Adrenal gland (tissue), 12 donors: ENCODE measurements around the gene ASB6. TPM values are rescaled to one million over a fixed set of nuclear protein-coding genes. Genes with fewer than 3 reads are reported as not detected.

Source experiments
- DNase-seq, 7 donors: peaks; one replicate each; pipeline ENCODE4 v3.0.0-alpha.2; 2019 to 2020
- H3K27ac ChIP-seq, 5 donors: fragments of 200-600 bp; sonication (generic) in 4 of 5; 1 replicate in 3 of 5; 2 replicates in 2 of 5; pipeline versions ENCODE4 v1.5.1 to v1.8.0; 2016 to 2020; ENCODE audit warnings: mild to moderate bottlenecking in 1 of 5
- H3K27me3 ChIP-seq: fragments of 200-600 bp; 2 replicates; pipeline ENCODE4 v1.8.0; 2021
- H3K36me3 ChIP-seq, 2 donors: fragments of 200-600 bp; replicated peaks in 1 of 2; 1 replicate in 1 of 2; 2 replicates in 1 of 2; pipeline versions ENCODE4 v1.5.1 to v1.8.0; 2018 to 2022
- H3K4me1 ChIP-seq, 2 donors: fragments of 200-600 bp; replicated peaks in 1 of 2; 1 replicate in 1 of 2; 2 replicates in 1 of 2; pipeline versions ENCODE4 v1.5.1 to v1.8.0; 2018 to 2021
- H3K4me3 ChIP-seq, 4 donors: fragments of 200-600 bp; sonication (generic) in 3 of 4; one replicate each; pipeline ENCODE4 v1.5.1; 2016 to 2018
- H3K9me3 ChIP-seq, 3 donors: fragments of 200-600 bp; sonication (generic) in 1 of 3; replicated peaks in 1 of 3; 1 replicate in 2 of 3; 2 replicates in 1 of 3; pipeline versions ENCODE4 v1.5.1 to v1.8.0; 2016 to 2021
- POLR2A ChIP-seq, 2 donors: fragments of 450-650 bp; IDR thresholded peaks; one replicate each; pipeline ENCODE4 v1.6.1; 2017; ENCODE audit warnings: antibody characterized with exemption in 2 of 2, mild to moderate bottlenecking in 2 of 2, moderate library complexity in 1 of 2
- WGBS, 4 donors: extraction: QIAGEN DNeasy Blood & Tissue Kit in 2 of 4; methylation state at CpG; one replicate each; pipeline versions ENCODE4 v1.1.5 to v1.1.7; 2013 to 2017; 5-methylcytosine and 5-hydroxymethylcytosine counted together
- intact Hi-C, 2 donors: fragments of 100-400 bp; cut with DNase I; formaldehyde crosslinking; loops; one replicate each; pipeline versions ENCODE4 v1.14.1 to v1.15.0; 2022 to 2023
- polyA plus RNA-seq, 3 donors: library from polyadenylated mRNA; stranded (reverse); fragments of 200-250 nt in 2 of 3; fragments of 350-450 nt in 1 of 3; fragmentation: Illumina TruSeq in 1 of 3; extraction: RNeasy Lipid Tissue Mini Kit (QIAGEN cat#74804) in 1 of 3; gene quantifications; one replicate each; pipeline ENCODE4 v1.2.3, GENCODE V29; 2013 to 2014
- total RNA-seq, 9 donors: library from RNA; depleted of rRNA in 4 of 9; stranded (reverse); fragments of >200 nt in 4 of 9; fragments of 120-200 nt in 1 of 9; fragmentation: NEBNext Ultra II Directional in 1 of 9; extraction: Animal tissue kit (Norgen Biotek cat#: 25700) in 1 of 9; gene quantifications; one replicate each; pipeline versions ENCODE4 v1.1.0 to v1.2.4, GENCODE V29; 2013 to 2023
- TF ChIP-seq, protein P1 (sequence below), 6 experiments: fragments of 450-650 bp in 4 of 6; fragments of 200-600 bp in 2 of 6; sonication (generic) in 1 of 6; IDR thresholded peaks; 1 replicate in 5 of 6; 2 replicates in 1 of 6; pipeline versions ENCODE4 v1.5.1 to v1.8.0; 2016 to 2021; ENCODE audit warnings: antibody characterized with exemption in 6 of 6, mild to moderate bottlenecking in 2 of 6, moderate library complexity in 1 of 6
- donor health status: healthy with polysubstance abuse.
- donor health status: Bipolar disorder and iron deficiency.
- donor health status: DM: yes; HTN: yes; CAD: no.
- donor health status: DM: no; HTN: no; CAD: no.
- donor health status: DM: no; HTN: no; CAD: no.
- donor health status: DM: yes; HTN: yes; CAD: no.

ASB6 gene
- total and polyA plus RNA-seq, 12 donors = 10.0 to 34.2 (median 26.8) TPM

DNA sequence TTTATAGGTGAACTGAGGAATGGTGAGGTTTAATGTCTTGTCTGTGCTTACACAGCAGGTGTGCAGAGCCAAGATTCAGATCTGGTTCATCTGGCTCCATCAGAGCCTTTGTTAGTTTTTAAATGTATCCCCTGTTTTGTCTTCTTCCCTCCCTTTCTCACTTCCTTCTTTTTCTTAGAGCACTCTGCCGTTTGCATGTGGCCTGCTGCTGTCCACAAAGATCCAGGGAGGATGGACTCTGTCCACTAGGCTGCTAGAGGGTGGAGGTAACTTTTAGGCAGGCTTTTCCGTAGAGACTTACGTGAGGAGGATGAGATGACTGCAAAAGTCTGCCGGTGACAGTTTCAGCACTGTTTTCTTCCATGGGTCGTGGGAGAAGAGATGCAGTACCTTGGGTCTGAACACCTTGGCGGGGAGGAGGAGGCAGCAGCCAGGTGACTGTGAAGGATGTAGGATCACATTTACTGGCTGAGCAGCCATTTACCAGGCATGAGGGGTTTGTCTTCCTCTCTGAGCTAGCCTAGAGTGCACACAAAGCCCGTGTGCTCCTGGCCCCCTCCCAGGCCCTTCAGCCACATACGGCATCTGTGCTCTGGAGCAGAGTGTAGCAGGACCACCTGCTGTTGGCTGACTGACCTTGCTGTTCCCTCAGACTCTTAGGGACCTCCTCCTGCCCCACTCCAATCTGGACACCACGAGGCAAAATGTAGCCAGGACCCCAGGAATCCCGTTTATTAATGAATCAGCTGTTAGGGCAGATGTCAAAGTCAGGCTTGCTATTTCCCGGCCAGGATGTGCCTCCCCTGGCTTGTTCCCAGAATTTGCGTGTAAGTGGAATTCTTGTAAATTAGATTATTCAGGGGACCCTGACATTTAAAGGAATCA is 14.2 kb downstream of the ASB6 start:
- DNase-seq = peak in 4 of 7 donors; percentile 54 to 85 (median 70)
- 23 to 36% (median 25%) methylated on average over 10 to 12 of the region's 12 CpGs for WGBS, 4 donors
- intact Hi-C loops = no loop called here
- H3K9me3 ChIP-seq = no peaks in the 10 kb centered on the region
- peaks cover 0 to 2% of the 10 kb centered on the region in 2 donors for H3K36me3 ChIP-seq
- H3K27me3 ChIP-seq = no peaks in the 10 kb centered on the region
- TF ChIP-seq POLR2A (IDR thresholded peaks at IDR 0.05) = no peak
- TF ChIP-seq, protein P1, sequence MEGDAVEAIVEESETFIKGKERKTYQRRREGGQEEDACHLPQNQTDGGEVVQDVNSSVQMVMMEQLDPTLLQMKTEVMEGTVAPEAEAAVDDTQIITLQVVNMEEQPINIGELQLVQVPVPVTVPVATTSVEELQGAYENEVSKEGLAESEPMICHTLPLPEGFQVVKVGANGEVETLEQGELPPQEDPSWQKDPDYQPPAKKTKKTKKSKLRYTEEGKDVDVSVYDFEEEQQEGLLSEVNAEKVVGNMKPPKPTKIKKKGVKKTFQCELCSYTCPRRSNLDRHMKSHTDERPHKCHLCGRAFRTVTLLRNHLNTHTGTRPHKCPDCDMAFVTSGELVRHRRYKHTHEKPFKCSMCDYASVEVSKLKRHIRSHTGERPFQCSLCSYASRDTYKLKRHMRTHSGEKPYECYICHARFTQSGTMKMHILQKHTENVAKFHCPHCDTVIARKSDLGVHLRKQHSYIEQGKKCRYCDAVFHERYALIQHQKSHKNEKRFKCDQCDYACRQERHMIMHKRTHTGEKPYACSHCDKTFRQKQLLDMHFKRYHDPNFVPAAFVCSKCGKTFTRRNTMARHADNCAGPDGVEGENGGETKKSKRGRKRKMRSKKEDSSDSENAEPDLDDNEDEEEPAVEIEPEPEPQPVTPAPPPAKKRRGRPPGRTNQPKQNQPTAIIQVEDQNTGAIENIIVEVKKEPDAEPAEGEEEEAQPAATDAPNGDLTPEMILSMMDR (IDR thresholded peaks at IDR 0.05) = no peak
- peaks cover 38 to 50% of the 10 kb centered on the region in 2 donors for H3K4me1 ChIP-seq
- peak overlapping the region in 1 of 4 donors; percentile 86 for H3K4me3 ChIP-seq
- H3K27ac ChIP-seq = peak overlapping the region; percentile 79 to 98 (median 94)

DNA sequence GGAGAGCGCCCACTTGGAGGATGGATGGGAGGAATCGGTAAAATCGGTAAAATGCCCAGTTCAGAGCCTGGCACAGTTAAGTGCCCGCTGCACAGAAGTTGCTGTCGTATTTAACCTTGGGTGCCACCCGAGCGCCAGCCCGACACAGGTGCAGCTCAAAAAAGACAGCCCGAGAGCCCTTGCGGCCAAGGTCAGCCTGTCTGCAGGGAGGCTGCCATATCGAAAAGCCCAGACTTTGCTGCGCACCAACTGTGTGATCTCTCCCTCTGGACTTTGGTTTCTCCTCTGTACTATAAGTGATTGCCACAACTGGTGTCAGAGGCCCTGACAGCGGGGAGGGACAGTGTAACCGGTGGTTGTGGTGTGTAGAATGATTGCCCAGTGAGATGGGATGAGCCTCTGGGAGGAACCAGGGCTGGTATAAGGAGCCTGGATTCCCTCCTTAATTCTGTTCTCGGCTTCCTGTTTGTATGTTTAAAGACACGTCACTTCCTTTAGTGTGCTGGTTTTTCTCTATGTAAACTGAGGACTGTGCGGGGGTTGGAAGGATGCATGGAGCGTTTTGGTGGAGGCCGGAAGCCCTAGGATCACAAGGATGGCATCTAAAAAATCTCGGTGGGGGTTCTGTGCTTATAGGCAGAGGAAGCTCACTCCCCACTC is 15.2 kb downstream of the ASB6 start:
- Histone ChIP-seq H3K36me3 (no peaks in the 10 kb centered on the region), H3K9me3 (no peaks in the 10 kb centered on the region), H3K4me3 (peak overlapping the region; percentile 26 to 94 (median 78)), H3K27me3 (no peaks in the 10 kb centered on the region), H3K27ac (peak overlapping the region; percentile 79 to 98 (median 94)), H3K4me1 (peaks cover 34 to 48% of the 10 kb centered on the region in 2 donors)
- TF ChIP-seq, protein P1 (IDR thresholded peaks at IDR 0.05) = no peak
- TF ChIP-seq POLR2A (IDR thresholded peaks at IDR 0.05) = peak in 1 of 2 donors; percentile 40
- 0 to 2% (median 1%) methylated on average over 12 to 20 of the region's 20 CpGs for WGBS, 4 donors
- DNase-seq = peak in 6 of 7 donors; percentile 61 to 81 (median 69)
- intact Hi-C loops = no loop called here

DNA sequence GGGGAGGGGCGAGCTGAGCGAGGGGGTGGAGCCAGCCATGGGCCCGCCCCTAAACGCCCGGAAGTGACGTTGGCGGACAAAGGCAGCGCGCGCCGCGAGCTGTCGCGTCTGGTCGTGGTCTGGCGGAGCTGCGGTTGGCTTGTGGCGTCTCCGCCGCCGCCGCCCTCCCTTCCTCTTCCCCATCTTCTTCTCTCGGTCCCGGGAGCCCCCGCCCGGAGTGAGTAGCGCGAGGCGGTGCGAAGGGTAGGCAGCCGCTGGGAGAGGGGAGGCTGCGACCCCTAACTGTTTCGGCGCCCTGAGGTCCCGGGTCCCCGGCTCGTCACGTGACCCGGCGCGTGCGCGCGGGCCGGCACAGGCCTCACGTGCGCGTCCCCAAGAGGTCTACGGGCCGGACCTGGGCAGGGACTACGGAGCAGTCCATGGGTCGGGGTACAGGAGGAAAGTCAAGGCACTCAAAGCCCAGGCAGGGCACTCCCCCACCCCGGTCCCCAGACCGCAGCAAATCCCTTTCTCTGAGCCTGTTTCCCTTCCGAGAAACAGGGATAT is 15.8 kb downstream of the ASB6 start, which contains the start of gene NTMT1:
Gene NTMT1 (plus strand): TSS at position 85 of the 546 bp plus-strand sequence. CDS start 6,541 bp downstream, outside the sequence.
- 0% methylated on average over 12 to 55 of the region's 55 CpGs for WGBS, 4 donors
- intact Hi-C loops = no loop called here
- Histone ChIP-seq H3K4me3 (peak within 1 kb of the TSS; percentile 26 to 94 (median 78)), H3K36me3 (no peaks in the 10 kb centered on the region), H3K27ac (peak within 1 kb of the TSS; percentile 79 to 98 (median 94)), H3K27me3 (no peaks in the 10 kb centered on the region), H3K9me3 (no peaks in the 10 kb centered on the region), H3K4me1 (peaks cover 32 to 42% of the 10 kb centered on the region in 2 donors)
- peak; percentile 94 to 98 for TF ChIP-seq POLR2A (IDR thresholded peaks at IDR 0.05)
- TF ChIP-seq, protein P1 (IDR thresholded peaks at IDR 0.05) = peak in 1 of 6 experiments; percentile 8
- DNase-seq = peak; percentile 85 to 95 (median 92)

DNA sequence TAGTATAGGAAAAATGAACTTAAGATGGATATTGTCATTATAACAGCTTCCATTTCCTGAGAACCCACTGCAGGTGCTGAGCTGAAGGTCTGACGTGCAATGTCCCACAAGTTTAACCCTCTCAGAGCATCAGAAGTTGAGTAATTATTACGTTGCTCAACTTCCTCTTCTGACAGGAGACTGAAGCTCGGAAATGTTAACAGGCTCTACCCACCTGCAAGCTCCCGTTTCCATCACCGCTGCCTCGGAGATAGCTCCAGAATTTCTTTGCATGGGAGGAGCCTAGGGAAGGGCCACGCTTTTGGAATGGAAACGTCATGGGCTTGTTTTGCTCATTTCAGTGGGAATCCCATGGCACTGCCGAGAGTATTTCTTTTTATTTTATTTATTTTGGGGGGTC is 17.0 kb downstream of the ASB6 start:
- TF ChIP-seq POLR2A (IDR thresholded peaks at IDR 0.05) = no peak
- TF ChIP-seq, protein P1 (IDR thresholded peaks at IDR 0.05) = no peak
- no peak for DNase-seq
- Histone ChIP-seq H3K27ac (no peak overlapping the region), H3K36me3 (no peaks in the 10 kb centered on the region), H3K9me3 (no peaks in the 10 kb centered on the region), H3K4me3 (no peak overlapping the region), H3K27me3 (no peaks in the 10 kb centered on the region), H3K4me1 (peaks cover 32 to 38% of the 10 kb centered on the region in 2 donors)
- intact Hi-C loops = no loop called here
- 43 to 58% (median 49%) methylated on average over 9 of the region's 9 CpGs for WGBS, 4 donors
